ENCODE measurements around the gene ECE2. TPM values are rescaled to one million over a fixed set of nuclear protein-coding genes. Genes with fewer than 3 reads are reported as not detected.

Gene ECE2
- total and polyA plus RNA-seq, 4 donors: not detected

DNA sequence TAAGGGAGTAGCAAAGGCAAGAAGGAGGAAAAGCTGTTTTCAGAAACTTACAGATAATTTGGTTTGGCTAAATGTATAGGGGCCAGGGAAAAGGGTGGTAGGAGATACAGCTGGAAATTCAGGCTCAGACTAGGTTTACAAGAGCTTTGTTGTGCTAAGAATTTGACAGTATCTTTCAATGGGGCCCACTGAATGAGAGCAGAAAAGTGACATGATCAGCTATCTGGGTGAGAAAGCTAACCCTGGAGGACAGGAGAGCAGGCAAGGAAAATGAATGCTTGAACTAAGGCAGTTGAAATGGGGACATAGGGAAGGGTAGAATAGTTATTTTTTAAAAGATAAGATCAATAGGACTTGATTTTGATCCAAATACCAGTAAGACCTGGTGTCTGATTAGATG, 35.8 kb downstream of the ECE2 start:
- H3K4me1 ChIP-seq (ENCODE audit: control insufficient read depth in 1 of 2, insufficient read depth in 2 of 2, low read length in 2 of 2): peaks cover 0 to 2% of the 10 kb centered on the region in 2 donors
- intact Hi-C loops (cut with DNase I): no loop called here

DNA sequence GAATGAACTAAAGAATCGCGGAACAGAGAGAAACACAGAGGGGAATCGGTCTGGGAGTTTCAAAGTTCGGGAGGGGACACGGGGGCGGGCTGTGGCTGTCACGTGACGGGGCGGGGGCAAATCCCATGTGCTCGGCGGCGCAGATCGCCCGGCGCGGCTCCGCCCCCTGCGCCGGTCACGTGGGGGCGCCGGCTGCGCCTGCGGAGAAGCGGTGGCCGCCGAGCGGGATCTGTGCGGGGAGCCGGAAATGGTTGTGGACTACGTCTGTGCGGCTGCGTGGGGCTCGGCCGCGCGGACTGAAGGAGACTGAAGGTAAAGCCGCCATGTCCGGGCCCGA, 38.5 kb downstream of the ECE2 start, which contains the start of gene EIF4G1:
Gene EIF4G1 (plus strand): TSS at position 244 of the 337 bp plus-strand sequence. CDS start 1,191 bp downstream, outside the sequence.
- intact Hi-C loops (cut with DNase I): loop anchor here (1.0 to 2.0 kb wide), 2 partner anchors 23 to 48 kb away; partner anchors contain the start of gene FAM131A (in 1 of the 2)
- DNase-seq (peak; percentile 96 to 98), ATAC-seq (ENCODE audit: low FRiP score) (peak; percentile 94)
- H3K27me3 ChIP-seq (ENCODE audit: control insufficient read depth in 1 of 2, insufficient read depth in 2 of 2, low read length in 1 of 2): no peaks in the 10 kb centered on the region
- no peaks in the 10 kb centered on the region for H3K9me3 ChIP-seq (ENCODE audit: control insufficient read depth, low read length)
- H3K27ac ChIP-seq (ENCODE audit: low read depth in 1 of 2, low read length in 2 of 2): peak within 1 kb of the TSS; percentile 51 to 96
- H3K4me3 ChIP-seq (ENCODE audit: low read length in 2 of 2): peak within 1 kb of the TSS; percentile 87 to 95
- no peaks in the 10 kb centered on the region for H3K36me3 ChIP-seq (ENCODE audit: control insufficient read depth in 1 of 2, insufficient read depth in 2 of 2, low read length in 1 of 2)
- peaks cover 0 to 6% of the 10 kb centered on the region in 2 donors for H3K4me1 ChIP-seq (ENCODE audit: control insufficient read depth in 1 of 2, insufficient read depth in 2 of 2, low read length in 2 of 2)
- WGBS, 2 donors: 0% methylated on average over 27 to 40 of the region's 40 CpGs

More for the DNA sequence above, 35.8 kb downstream of the ECE2 start:
- Histone ChIP-seq H3K36me3 (ENCODE audit: control insufficient read depth in 1 of 2, insufficient read depth in 2 of 2, low read length in 1 of 2) (peaks cover 3 to 7% of the 10 kb centered on the region in 2 donors), H3K27me3 (ENCODE audit: control insufficient read depth in 1 of 2, insufficient read depth in 2 of 2, low read length in 1 of 2) (no peaks in the 10 kb centered on the region), H3K9me3 (ENCODE audit: control insufficient read depth, low read length) (no peaks in the 10 kb centered on the region), H3K27ac (ENCODE audit: low read depth in 1 of 2, low read length in 2 of 2) (no peak overlapping the region), H3K4me3 (ENCODE audit: low read length in 2 of 2) (no peak overlapping the region)
- ATAC-seq (ENCODE audit: low FRiP score): no peak
- no peak for DNase-seq

DNA sequence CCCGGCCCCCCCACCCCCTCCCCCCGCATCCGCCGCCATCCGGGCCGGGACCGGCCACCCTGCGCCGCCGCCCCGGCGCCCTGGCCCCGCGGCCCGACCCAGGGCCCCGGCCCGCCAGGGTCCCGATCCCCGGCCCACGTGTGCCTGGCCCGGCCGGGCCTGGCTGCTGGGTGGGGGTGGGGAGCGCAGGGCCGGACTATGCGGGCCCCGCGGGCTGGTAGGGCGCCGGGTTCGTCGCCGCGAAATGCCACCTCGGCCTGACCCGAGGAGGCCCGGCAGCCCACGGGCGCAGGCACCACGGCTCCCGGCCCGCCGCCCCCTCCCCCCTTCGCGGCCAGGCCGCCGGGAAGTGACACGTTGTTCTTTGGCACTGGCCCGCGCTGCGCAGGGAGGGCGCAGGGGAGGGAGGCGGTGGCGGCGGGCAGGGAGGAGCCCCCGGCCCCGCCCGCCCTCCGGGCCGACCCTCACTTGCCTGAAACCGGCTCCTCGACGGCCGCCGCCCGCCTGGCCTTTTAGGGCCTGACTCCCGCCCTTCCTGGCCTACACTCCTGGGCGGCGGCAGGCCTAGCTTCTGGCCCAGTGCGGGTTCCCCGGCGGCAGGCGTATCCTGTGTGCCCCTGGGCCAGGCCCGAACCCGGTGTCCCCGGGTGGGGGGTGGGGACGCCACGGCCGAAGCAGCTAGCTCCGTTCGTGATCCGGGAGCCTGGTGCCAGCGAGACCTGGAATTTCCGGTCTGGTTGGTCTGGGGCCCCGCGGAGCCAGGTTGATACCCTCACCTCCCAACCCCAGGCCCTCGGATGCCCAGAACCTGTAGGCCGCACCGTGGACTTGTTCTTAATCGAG, 39.1 kb downstream of the ECE2 start:
- DNase-seq: peak; percentile 92 to 96

DNA sequence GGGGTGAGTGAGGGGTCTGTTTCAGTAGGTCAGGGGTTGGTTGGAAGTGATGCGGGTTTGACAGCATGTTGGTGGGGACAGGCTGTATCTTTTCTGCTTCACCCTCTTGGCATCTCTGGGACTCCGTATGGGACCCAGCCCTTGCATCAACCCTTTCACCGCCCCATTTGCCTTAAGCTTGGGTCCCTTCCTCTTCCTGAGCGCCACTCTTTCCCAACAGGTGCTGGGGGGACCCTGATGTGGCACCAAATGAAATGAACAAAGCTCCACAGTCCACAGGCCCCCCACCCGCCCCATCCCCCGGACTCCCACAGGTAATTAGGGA, 39.7 kb downstream of the ECE2 start:
- ATAC-seq (ENCODE audit: low FRiP score) (no peak), DNase-seq (no peak)
- intact Hi-C loops (cut with DNase I): loop anchor here in 1 of 2 donors (2.0 kb wide), 1 partner anchor 47 kb away; no protein-coding TSS in a partner anchor
- H3K9me3 ChIP-seq (ENCODE audit: control insufficient read depth, low read length): no peaks in the 10 kb centered on the region
- no peaks in the 10 kb centered on the region for H3K36me3 ChIP-seq (ENCODE audit: control insufficient read depth in 1 of 2, insufficient read depth in 2 of 2, low read length in 1 of 2)
- peak overlapping the region; percentile 87 to 95 for H3K4me3 ChIP-seq (ENCODE audit: low read length in 2 of 2)
- H3K4me1 ChIP-seq (ENCODE audit: control insufficient read depth in 1 of 2, insufficient read depth in 2 of 2, low read length in 2 of 2): peaks cover 0 to 6% of the 10 kb centered on the region in 2 donors
- H3K27me3 ChIP-seq (ENCODE audit: control insufficient read depth in 1 of 2, insufficient read depth in 2 of 2, low read length in 1 of 2): no peaks in the 10 kb centered on the region
- H3K27ac ChIP-seq (ENCODE audit: low read depth in 1 of 2, low read length in 2 of 2): peak overlapping the region; percentile 51 to 96
- WGBS, 2 donors: 1 to 2% methylated on average over 6 of the region's 6 CpGs

More for the DNA sequence above, 39.1 kb downstream of the ECE2 start:
- H3K27me3 ChIP-seq (ENCODE audit: control insufficient read depth in 1 of 2, insufficient read depth in 2 of 2, low read length in 1 of 2): no peaks in the 10 kb centered on the region
- H3K4me3 ChIP-seq (ENCODE audit: low read length in 2 of 2): peak overlapping the region; percentile 87 to 95
- WGBS, 2 donors: 0% methylated on average over 52 to 89 of the region's 89 CpGs
- ATAC-seq (ENCODE audit: low FRiP score): peak; percentile 89
- H3K9me3 ChIP-seq (ENCODE audit: control insufficient read depth, low read length): no peaks in the 10 kb centered on the region
- peak overlapping the region; percentile 51 to 96 for H3K27ac ChIP-seq (ENCODE audit: low read depth in 1 of 2, low read length in 2 of 2)
- intact Hi-C loops (cut with DNase I): loop anchor here (1.0 to 2.0 kb wide), 2 partner anchors 22 to 48 kb away; partner anchors contain the start of gene FAM131A (in 1 of the 2)
- peaks cover 0 to 6% of the 10 kb centered on the region in 2 donors for H3K4me1 ChIP-seq (ENCODE audit: control insufficient read depth in 1 of 2, insufficient read depth in 2 of 2, low read length in 2 of 2)
- H3K36me3 ChIP-seq (ENCODE audit: control insufficient read depth in 1 of 2, insufficient read depth in 2 of 2, low read length in 1 of 2): no peaks in the 10 kb centered on the region

DNA sequence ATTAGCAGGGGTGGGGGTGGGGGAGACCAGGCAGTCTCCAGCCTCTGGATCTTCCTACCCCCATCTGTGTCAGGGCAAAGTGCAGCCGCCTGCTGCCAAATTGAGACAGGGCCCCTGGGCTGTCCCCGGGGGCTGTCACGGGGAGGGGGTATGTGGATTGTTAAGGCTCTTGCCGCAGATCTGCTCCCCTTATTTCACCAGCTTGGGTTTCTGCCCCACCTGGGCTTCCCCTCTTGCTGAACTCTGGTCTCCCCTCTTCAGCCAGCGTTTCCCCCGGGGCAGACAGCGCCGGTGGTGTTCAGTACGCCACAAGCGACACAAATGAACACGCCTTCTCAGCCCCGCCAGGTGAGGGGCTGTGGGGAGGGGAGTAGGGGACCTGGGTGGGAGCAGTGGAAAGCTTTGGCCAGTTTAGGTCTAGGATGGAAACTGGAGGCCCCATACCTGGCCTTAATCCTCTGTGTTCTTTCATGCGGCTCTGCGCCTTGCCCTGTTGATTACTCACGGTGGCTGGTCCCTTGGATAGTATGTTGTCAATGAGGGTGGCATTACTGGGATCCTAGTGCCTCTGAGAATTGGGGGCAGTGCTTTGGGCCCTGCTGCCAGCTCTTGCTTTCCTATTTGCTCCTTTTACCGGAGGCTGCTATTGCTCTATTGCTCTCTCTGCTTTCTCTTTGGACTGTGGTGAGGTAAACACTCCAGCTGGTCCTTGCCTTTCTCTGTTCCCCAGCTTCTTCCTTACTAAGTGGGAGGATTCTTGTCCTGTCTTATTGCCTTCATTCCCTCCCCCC, 40.2 kb downstream of the ECE2 start:
- DNase-seq (peak in 1 of 2 donors; percentile 45), ATAC-seq (ENCODE audit: low FRiP score) (no peak)
- peak overlapping the region; percentile 51 to 96 for H3K27ac ChIP-seq (ENCODE audit: low read depth in 1 of 2, low read length in 2 of 2)
- peaks cover 0 to 6% of the 10 kb centered on the region in 2 donors for H3K4me1 ChIP-seq (ENCODE audit: control insufficient read depth in 1 of 2, insufficient read depth in 2 of 2, low read length in 2 of 2)
- H3K36me3 ChIP-seq (ENCODE audit: control insufficient read depth in 1 of 2, insufficient read depth in 2 of 2, low read length in 1 of 2): peaks cover 0 to under 1% of the 10 kb centered on the region in 2 donors
- no peaks in the 10 kb centered on the region for H3K9me3 ChIP-seq (ENCODE audit: control insufficient read depth, low read length)
- peak overlapping the region; percentile 87 to 95 for H3K4me3 ChIP-seq (ENCODE audit: low read length in 2 of 2)
- WGBS, 2 donors: 11 to 16% methylated on average over 16 of the region's 16 CpGs
- intact Hi-C loops (cut with DNase I): loop anchor here in 1 of 2 donors (2.0 kb wide), 1 partner anchor 47 kb away; no protein-coding TSS in a partner anchor
- no peaks in the 10 kb centered on the region for H3K27me3 ChIP-seq (ENCODE audit: control insufficient read depth in 1 of 2, insufficient read depth in 2 of 2, low read length in 1 of 2)

DNA sequence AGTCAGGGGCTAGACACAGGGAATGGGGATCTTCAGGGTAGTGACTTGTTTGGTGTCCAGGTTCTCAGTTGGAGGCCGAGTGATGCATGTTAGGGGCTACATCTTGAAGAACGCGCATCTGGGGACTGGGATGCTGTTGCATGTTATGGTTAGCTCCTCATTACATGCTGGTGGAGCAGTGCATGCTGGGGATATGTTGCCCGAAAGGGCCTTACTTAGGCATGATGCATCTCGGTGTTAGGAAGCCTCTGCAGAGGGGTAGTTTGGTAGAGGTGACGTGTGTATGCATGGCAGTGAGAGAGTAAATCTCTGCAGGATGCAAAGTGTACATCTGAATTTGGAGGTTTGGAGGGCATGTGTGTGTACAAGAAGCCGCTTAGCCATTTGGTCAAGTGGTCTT, 41.0 kb downstream of the ECE2 start:
- H3K4me1 ChIP-seq (ENCODE audit: control insufficient read depth in 1 of 2, insufficient read depth in 2 of 2, low read length in 2 of 2): peaks cover 0 to 6% of the 10 kb centered on the region in 2 donors
- intact Hi-C loops (cut with DNase I): no loop called here

DNA sequence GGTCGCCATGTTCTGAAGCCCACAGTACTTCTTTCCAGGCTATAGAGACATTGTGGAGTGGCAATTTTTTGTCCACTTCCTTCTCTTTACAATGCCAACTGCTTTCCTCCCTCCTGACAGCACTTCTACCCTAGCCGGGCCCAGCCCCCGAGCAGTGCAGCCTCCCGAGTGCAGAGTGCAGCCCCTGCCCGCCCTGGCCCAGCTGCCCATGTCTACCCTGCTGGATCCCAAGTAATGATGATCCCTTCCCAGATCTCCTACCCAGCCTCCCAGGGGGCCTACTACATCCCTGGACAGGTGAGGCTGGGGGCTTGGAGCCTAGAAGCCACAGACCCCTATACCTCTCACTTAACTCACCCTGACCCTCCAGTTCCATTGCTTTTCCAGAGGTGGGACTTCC, 41.4 kb downstream of the ECE2 start:
- Histone ChIP-seq H3K4me1 (ENCODE audit: control insufficient read depth in 1 of 2, insufficient read depth in 2 of 2, low read length in 2 of 2) (peaks cover 0 to 6% of the 10 kb centered on the region in 2 donors), H3K4me3 (ENCODE audit: low read length in 2 of 2) (no peak overlapping the region), H3K36me3 (ENCODE audit: control insufficient read depth in 1 of 2, insufficient read depth in 2 of 2, low read length in 1 of 2) (peaks cover 0 to 5% of the 10 kb centered on the region in 2 donors), H3K27me3 (ENCODE audit: control insufficient read depth in 1 of 2, insufficient read depth in 2 of 2, low read length in 1 of 2) (no peaks in the 10 kb centered on the region), H3K9me3 (ENCODE audit: control insufficient read depth, low read length) (no peaks in the 10 kb centered on the region), H3K27ac (ENCODE audit: low read depth in 1 of 2, low read length in 2 of 2) (no peak overlapping the region)
- WGBS, 2 donors: 50 to 51% methylated on average over 5 of the region's 5 CpGs
- DNase-seq: peak in 1 of 2 donors; percentile 38
- no peak for ATAC-seq (ENCODE audit: low FRiP score)
- intact Hi-C loops (cut with DNase I): no loop called here

More for the DNA sequence above, 41.0 kb downstream of the ECE2 start:
- 60 to 63% methylated on average over 7 of the region's 7 CpGs for WGBS, 2 donors
- H3K27ac ChIP-seq (ENCODE audit: low read depth in 1 of 2, low read length in 2 of 2): no peak overlapping the region
- no peak overlapping the region for H3K4me3 ChIP-seq (ENCODE audit: low read length in 2 of 2)
- peak in 1 of 2 donors; percentile 40 for DNase-seq
- ATAC-seq (ENCODE audit: low FRiP score): no peak
- H3K36me3 ChIP-seq (ENCODE audit: control insufficient read depth in 1 of 2, insufficient read depth in 2 of 2, low read length in 1 of 2): peaks cover 0 to 5% of the 10 kb centered on the region in 2 donors
- H3K9me3 ChIP-seq (ENCODE audit: control insufficient read depth, low read length): no peaks in the 10 kb centered on the region
- H3K27me3 ChIP-seq (ENCODE audit: control insufficient read depth in 1 of 2, insufficient read depth in 2 of 2, low read length in 1 of 2): no peaks in the 10 kb centered on the region

DNA sequence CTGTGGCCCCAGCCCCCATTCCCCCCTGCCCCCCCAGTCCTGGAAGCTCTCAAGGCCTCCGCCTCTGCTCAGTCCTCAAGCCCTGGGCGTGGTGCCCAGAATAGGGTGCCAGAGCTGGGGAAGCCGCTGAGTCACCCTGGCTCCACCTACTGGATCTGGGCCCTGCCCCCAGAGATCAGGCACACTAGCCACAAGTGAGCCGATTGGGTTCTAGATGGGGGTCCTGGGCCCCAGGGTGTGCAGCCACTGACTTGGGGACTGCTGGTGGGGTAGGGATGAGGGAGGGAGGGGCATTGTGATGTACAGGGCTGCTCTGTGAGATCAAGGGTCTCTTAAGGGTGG, 44.3 kb downstream of the ECE2 start:
- Histone ChIP-seq H3K4me3 (ENCODE audit: low read length in 2 of 2) (no peak overlapping the region), H3K4me1 (ENCODE audit: control insufficient read depth in 1 of 2, insufficient read depth in 2 of 2, low read length in 2 of 2) (peaks cover 0 to 6% of the 10 kb centered on the region in 2 donors), H3K36me3 (ENCODE audit: control insufficient read depth in 1 of 2, insufficient read depth in 2 of 2, low read length in 1 of 2) (peaks cover 5 to 23% of the 10 kb centered on the region in 2 donors), H3K27ac (ENCODE audit: low read depth in 1 of 2, low read length in 2 of 2) (no peak overlapping the region), H3K27me3 (ENCODE audit: control insufficient read depth in 1 of 2, insufficient read depth in 2 of 2, low read length in 1 of 2) (no peaks in the 10 kb centered on the region), H3K9me3 (ENCODE audit: control insufficient read depth, low read length) (no peaks in the 10 kb centered on the region)
- peak; percentile 92 for ATAC-seq (ENCODE audit: low FRiP score)
- peak; percentile 98 for DNase-seq
- WGBS, 2 donors: 0% methylated on average over 4 of the region's 4 CpGs
- intact Hi-C loops (cut with DNase I): loop anchor here (2.0 kb wide), 1 partner anchor 15 kb away; no protein-coding TSS in a partner anchor

Measured in aorta (tissue), 5 donors.